ENCODE data around the gene DNAJC13. TPM values are rescaled to one million over a fixed set of nuclear protein-coding genes. Genes with fewer than 3 reads are reported as not detected.
"Not testable (repeated sequence)": the region's sequence is repeated elsewhere in the genome, so short reads cannot be mapped to it uniquely, and the experiment has no call there.

DNAJC13 gene
- total RNA-seq, 4 donors from 2014 or later: 42.0 to 102 (median 52.1) TPM

GRCh38 chr3:132378846-132379245 lies 38.5 kb upstream of the DNAJC13 start:
- H3K9me3 ChIP-seq: no peaks in the 10 kb centered on the region
- H3K27me3 ChIP-seq: no peaks in the 10 kb centered on the region
- no peak for DNase-seq
- H3K27ac ChIP-seq: no peak overlapping the region
- H3K36me3 ChIP-seq: no peaks in the 10 kb centered on the region
- TF ChIP-seq CTCF (IDR thresholded peaks at IDR 0.05): no peak
- TF ChIP-seq POLR2A (IDR thresholded peaks at IDR 0.05): no peak
- H3K4me3 ChIP-seq: no peak overlapping the region
- H3K4me1 ChIP-seq: no peaks in the 10 kb centered on the region

- H3K36me3 ChIP-seq: no peaks in the 10 kb centered on the region
Observed at GRCh38 chr3:132380920-132381319, 36.4 kb upstream of the DNAJC13 start.

DNA sequence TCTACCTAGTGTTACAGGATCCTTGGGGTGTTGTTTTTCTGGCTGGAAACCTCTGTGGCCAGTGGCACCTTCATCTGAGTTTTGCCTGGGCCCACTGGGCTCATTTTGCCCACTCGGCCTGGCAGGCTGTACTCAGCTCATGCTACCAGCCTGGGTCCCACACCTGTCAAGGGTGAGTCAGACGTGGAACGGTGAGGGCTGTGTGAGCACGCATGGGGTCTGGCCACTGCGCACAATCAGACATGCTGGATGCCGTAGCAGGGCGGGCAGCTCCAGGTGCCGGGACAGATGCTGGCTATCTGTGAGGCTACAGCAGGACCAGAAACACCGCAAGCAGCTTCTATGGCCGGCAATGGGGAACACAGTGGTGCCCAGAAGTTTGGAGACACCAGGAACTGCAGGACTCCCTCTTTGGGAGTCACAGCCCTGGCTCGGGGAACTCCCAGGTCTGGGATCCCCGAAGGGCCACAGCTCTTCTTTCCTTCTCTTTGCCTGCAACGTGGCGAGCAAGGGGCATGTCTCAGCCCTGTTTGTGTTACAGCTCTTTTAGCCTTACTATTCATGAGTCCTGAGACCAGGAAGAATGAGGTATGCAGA lies 35.9 kb upstream of the DNAJC13 start:
- H3K9me3 ChIP-seq: no peaks in the 10 kb centered on the region
- TF ChIP-seq CTCF (IDR thresholded peaks at IDR 0.05) (no peak), POLR2A (IDR thresholded peaks at IDR 0.05) (no peak)
- H3K27ac ChIP-seq: no peak overlapping the region
- no peak for DNase-seq
- no peaks in the 10 kb centered on the region for H3K4me1 ChIP-seq
- no peak overlapping the region for H3K4me3 ChIP-seq
- H3K27me3 ChIP-seq: no peaks in the 10 kb centered on the region
- no peaks in the 10 kb centered on the region for H3K36me3 ChIP-seq

More at GRCh38 chr3:132380920-132381319, 36.4 kb upstream of the DNAJC13 start:
- no peak overlapping the region for H3K4me3 ChIP-seq
- no peaks in the 10 kb centered on the region for H3K27me3 ChIP-seq
- H3K9me3 ChIP-seq: no peaks in the 10 kb centered on the region
- H3K27ac ChIP-seq: no peak overlapping the region
- no peak for DNase-seq
- H3K4me1 ChIP-seq: no peaks in the 10 kb centered on the region
- no peak for TF ChIP-seq POLR2A (IDR thresholded peaks at IDR 0.05)

- Histone ChIP-seq H3K36me3 (no peaks in the 10 kb centered on the region), H3K27ac (no peak overlapping the region), H3K27me3 (no peaks in the 10 kb centered on the region), H3K9me3 (no peaks in the 10 kb centered on the region), H3K4me1 (no peaks in the 10 kb centered on the region), H3K4me3 (no peak overlapping the region)
- no peak for DNase-seq
- TF ChIP-seq CTCF (IDR thresholded peaks at IDR 0.05): no peak
- no peak for TF ChIP-seq POLR2A (IDR thresholded peaks at IDR 0.05)
Observed at GRCh38 chr3:132382267-132382666, 35.0 kb upstream of the DNAJC13 start.

- Histone ChIP-seq H3K36me3 (no peaks in the 10 kb centered on the region), H3K9me3 (no peaks in the 10 kb centered on the region), H3K27ac (no peak overlapping the region), H3K27me3 (no peaks in the 10 kb centered on the region), H3K4me3 (no peak overlapping the region), H3K4me1 (no peaks in the 10 kb centered on the region)
- DNase-seq: no peak
- TF ChIP-seq POLR2A (IDR thresholded peaks at IDR 0.05) (no peak), CTCF (IDR thresholded peaks at IDR 0.05) (no peak)
Observed at GRCh38 chr3:132382688-132383194, 34.6 kb upstream of the DNAJC13 start.

- no peak overlapping the region for H3K27ac ChIP-seq
Observed at GRCh38 chr3:132386259-132386658, 31.0 kb upstream of the DNAJC13 start.

DNA sequence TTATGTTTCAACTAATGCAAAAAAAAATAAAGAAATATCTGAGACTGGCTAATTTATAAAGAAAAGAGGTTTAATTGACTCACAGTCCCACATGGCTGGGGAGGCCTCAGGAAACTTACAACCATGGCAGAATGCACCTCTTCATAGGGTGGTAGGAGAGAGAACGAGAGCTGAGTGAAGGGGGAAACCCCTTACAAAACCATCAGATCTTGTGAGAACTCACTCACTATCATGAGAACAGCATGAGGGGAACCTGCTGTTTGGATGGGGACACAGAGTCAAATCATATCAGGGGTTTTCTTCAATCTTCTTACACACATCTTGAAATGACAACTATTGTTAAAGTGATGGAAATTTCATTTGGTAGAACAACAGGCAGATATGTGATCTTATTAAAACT lies 24.6 kb upstream of the DNAJC13 start:
- not testable (repeated sequence) for H3K27ac ChIP-seq, H3K27me3 ChIP-seq, H3K4me3 ChIP-seq, H3K9me3 ChIP-seq, DNase-seq, H3K36me3 ChIP-seq, H3K4me1 ChIP-seq

More at GRCh38 chr3:132386259-132386658, 31.0 kb upstream of the DNAJC13 start:
- Histone ChIP-seq H3K4me1 (no peaks in the 10 kb centered on the region), H3K27me3 (no peaks in the 10 kb centered on the region), H3K36me3 (no peaks in the 10 kb centered on the region), H3K9me3 (no peaks in the 10 kb centered on the region), H3K4me3 (no peak overlapping the region)
- DNase-seq: no peak
- TF ChIP-seq POLR2A (IDR thresholded peaks at IDR 0.05) (no peak), CTCF (IDR thresholded peaks at IDR 0.05) (no peak)

All from Peyer's patch (tissue), 4 donors.